Erythroblast (primary cell): ENCODE measurements around the gene RAC3.

Experiments
- DNase-seq, 2 experiments: peaks; one replicate each; lab custom pipeline; 2025; lab: John Stamatoyannopoulos, UW
- GATA1 ChIP-seq: IDR thresholded peaks from 2 replicates; pipeline ENCODE4 v1.6.1; 2011; ENCODE audit warnings: low read depth, mild to moderate bottlenecking, control low read depth, low read length, moderate library complexity
- POLR2A ChIP-seq: IDR thresholded peaks from 2 replicates; pipeline ENCODE4 v1.6.1; 2011; ENCODE audit warnings: mild to moderate bottlenecking, low read length

Gene RAC3

DNA sequence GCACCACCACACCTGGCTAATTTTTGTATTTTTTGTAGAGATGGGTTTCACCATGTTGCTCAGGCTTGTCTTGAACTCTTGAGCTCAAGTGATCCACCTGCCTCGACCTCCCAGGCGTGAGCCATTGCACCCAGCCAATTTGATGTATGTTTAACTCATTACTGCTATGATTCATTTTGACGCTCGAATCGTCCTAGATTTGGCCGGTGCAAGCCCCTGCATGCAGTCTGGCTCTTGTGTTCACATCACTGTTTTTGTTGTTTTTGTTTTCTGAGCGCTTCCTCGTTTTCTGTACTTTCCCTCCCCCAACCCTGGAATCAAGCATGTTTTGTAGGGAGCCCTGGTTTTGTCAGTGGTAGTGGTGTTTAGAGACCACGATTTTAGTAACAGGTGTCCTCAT lies 42.0 kb downstream of the RAC3 start:
- DNase-seq = no peak
- TF ChIP-seq GATA1 = no peak
- no peak for TF ChIP-seq POLR2A

DNA sequence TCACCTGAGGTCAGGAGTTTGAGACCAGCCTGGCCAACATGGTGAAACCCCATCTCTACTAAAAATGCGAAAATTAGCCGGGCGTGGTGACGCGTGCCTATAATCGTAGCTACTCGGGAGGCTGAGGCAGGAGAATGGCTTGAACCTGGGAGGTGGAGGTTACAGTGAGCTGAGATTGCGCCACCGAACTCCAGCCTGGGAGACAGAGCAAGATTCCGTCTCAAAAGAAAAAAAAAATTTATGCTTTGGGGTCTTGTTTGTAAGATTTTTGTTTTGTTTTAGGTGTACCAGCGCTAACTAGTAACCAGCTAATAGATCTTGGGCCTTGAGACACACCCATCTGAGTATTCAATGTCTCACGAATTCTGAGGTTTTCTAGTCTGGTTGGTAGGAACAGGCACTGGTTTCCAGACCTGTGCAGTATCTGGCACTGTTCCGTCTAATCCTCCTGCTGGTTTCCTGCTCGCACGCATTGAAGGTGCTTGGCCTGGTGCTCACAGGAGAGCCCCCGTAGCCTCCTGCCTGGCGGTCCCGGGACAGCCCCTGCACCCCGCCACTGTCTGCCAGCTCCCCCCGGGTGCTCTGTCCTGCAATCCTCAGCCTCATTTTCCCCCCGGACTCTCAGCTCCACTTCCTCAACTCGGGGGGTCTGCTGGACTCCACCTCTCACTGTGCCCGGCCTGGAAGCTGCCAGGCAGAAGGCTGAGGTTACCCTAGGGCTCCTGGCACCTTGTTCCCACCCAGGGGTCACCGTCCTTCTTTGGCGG lies 44.7 kb downstream of the RAC3 start:
- TF ChIP-seq POLR2A (no peak), GATA1 (no peak)
- no peak for DNase-seq

DNA sequence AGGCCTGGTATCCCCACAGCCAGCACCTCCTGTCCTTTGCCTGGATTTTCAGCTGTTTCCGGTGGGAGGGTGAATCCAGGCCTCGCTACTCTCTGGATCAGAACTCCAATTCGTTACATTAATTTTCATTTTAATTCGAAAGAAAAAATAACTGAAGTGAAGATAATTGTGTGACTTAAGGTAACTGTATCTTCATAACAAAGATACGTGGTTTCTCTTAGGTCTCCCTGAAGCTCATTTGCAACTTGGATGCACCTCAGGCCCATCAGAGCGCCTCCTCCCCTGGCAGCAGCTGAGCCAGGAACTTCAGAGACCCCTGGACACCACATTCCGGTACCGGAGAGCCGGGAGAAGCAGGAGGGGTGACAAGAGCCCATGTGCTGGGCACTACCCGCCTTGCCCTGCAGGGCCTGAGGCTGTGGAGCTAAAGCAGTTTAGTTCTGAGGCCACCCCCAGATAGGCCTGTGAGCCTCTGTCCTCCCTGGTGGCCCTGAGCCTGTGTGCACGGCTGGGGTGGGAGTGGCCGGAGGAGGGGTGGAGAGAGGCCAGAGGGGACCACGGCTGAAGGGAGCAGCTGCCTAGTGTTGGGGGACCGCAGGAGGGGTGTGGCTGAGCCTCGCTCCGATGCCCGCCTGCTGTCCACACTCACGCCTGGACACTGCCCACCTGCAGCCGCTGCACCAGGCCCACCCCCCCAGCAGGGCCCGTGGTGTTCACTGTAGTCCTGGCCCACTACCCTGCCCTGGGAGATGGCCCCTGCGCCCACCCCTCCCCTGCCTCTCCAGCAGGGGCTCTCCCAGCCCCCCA lies 45.5 kb downstream of the RAC3 start:
- no peak for TF ChIP-seq POLR2A
- TF ChIP-seq GATA1 = no peak

DNA sequence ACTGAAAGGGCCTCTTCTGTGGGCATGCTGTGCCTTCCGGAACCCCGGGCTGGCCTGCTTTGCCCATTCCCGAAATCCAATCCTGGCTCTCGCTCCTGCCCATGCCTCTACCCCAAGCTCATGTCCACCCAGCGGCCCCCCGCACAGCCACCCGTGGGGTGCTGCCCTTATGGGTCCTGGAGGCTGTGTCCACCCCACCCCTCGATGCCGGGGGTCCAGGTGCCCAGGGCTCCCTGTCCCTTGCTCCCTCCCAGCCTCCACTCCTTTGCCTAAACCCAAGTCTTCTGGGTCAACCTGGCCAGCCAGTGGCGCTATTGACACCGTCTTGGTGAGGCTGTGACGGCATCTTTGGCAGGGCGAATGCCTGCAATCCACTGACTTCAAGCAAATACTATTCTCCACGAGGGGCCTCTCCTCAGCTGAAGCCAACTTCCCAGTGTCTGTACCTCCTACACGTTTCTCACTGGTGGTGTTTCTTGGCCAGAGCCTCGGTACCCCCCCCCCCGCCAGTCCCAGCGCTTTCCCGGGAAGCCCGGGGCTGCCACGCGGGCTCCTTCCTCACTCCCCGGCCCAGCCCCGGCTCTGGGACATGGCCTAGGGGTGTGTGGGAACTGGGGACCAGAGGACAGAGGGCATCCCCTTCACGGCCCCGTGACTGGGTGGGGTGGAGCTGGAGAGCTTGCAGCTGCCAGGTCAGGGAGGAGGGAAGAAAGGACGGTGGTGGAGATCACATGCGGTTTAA lies 46.3 kb downstream of the RAC3 start:
- DNase-seq = no peak
- TF ChIP-seq POLR2A = no peak
- no peak for TF ChIP-seq GATA1

More for the DNA sequence above, 45.5 kb downstream of the RAC3 start:
- no peak for DNase-seq

DNA sequence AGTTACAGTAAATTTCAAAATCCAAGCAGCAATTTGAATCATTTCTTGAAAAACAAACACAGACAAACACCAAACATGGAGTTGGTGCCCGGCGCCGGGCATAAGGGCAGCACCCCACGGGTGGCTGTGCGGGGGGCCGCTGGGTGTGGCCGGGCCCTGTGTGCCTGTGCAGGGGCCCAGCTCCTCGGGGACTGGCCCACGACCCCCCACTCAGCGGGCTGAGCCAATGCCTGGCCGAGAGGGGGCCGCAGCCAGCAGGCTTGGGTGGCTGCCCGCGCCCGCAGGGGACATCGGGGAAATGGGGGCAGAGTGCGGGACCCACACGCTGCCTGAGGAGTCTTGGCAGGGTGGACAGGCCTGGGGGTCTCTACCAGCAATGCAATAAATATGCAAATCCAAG lies 47.0 kb downstream of the RAC3 start:
- no peak for DNase-seq
- TF ChIP-seq POLR2A (no peak), GATA1 (no peak)

DNA sequence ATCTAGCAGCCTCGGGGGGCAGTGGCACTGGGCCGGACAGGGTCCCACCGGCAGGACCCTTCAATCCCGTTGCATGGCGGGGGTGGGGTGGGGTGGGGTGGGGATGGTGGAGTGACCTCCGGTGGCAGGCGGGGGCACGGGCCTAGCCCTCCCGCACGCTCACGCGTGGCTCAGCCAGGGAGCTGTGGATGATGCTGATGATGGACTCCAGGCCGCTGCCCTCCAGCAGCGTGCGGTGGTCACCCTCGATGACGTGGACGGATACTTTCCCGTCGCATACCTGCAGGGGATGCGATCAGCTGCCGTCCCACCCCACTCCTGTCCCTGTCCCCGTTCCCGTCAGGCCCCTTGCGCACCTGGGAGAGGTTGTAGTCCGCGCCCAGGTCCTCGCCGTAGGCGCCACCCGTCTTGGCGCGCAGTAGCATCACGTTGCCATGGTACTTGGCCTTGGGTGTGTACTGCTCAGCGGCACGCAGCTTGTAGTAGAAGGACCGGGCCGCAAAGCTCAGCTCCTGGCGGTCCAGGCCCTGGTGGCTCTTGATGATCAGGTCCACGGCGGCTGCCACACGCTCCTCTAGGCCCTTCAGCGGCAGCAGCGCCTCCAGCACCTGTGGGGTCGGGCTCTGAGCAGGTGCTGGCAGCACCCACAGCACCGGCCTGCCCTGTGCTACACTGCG lies 47.7 kb downstream of the RAC3 start:
- no peak for DNase-seq
- no peak for TF ChIP-seq GATA1

DNA sequence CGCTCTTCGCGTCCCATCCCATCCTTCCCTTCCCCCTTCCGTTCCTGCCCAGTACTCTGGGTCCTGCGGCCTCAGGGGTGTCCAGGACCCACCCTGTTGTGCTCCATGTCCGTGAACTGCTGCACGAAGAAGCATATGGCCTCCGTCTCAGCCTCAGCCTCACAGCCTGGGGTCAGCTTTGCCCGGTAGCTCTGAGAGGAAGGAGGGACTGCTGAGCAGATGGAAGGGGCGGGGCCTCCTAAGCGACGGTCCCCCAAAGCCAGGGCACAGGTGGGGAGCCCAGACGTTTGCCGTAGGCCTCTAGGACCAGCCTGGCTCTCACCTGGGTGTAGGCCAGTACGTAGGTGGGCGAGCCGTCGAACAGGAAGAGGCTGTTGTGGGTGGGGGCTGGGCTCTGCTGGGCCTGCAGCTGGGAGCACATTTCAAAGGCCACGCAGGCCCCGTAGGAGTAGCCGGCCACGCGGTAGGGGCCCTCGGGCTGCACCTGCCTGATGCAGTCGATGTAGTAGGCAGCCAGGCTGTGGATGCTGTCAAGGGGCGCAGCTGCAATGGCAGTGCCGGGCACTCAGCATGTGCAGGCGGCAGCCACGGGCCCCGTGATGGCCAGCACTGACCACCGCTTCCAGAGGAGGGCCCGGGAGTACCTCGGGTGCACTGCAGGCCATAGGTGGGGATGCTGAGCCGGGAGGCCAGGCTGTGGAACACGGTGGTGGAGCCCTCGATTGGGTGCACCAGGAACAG lies 48.7 kb downstream of the RAC3 start:
- TF ChIP-seq POLR2A (no peak), GATA1 (no peak)
- DNase-seq = no peak

DNA sequence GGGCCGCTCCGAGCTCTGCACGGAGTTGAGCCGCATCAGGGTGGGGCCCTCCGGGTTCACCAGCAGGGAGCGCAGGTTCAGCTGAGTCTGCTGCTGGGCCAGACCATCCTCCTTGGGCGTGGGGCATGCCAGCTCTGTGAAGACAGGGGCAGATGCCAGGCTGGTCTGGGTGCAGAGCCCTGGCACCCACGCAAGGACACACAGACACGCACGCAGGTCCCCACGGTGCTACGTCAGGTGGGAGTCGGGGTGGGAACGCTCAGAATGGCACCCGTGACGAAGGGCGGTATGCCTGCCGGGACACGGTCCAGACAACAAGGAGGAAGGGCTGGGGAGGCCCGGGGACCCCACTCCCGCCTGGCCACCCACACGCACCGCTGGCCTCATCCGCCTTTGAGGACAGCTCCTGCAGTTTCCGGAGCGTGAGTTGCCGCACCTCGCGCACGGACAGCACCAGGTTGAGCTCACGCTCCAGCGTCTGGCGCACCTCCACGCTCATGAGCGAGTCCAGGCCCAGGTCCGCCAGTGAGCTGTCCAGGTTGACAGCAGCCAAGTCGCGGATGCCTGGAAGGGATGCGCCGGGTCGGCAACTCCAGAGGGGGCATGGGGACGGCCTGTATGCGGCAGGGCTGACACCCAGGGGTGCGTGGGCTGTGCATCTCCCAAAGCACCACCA lies 49.4 kb downstream of the RAC3 start:
- TF ChIP-seq GATA1 (no peak), POLR2A (no peak)
- DNase-seq = no peak

DNA sequence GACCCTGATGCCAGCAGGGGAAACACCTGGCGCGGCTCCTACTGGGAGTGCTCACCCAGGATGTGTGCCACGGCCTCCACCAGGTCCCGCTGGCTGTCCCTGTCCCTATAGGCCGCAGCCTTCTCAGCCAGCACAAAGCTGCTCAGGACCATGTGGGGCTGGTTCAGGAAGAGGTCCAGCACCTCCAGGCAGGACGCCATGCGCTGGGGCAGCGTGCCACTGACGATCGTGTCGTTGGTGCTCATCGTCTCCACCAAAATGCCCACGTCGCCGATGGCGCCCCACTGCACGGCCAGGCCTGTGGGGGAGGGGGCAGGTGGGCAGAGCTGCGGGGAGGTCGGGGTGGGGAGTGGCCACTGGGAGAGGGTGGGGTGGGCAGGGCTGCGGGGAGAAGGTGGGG lies 50.1 kb downstream of the RAC3 start:
- no peak for TF ChIP-seq GATA1
- DNase-seq = no peak

DNA sequence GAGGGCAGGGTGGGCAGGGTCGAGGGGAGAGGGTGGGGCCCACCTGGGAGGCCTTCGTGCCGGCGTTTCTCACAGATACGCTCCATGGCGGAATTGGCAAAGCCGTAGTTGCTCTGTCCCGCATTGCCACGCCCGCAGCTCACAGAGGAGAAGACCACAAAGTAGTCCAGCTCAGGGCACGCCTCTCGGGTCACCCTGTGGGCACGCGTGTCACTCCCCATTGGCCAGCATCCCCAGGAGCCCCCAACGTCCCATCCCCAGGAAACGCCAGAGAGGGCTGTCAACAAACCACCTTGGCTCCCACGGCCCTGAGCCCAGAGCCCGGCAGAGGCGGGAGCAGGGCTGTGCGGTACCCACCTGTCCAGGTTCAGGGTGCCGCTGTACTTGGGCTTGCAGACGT lies 50.5 kb downstream of the RAC3 start:
- DNase-seq = no peak
- TF ChIP-seq POLR2A = no peak
- TF ChIP-seq GATA1 = no peak

DNA sequence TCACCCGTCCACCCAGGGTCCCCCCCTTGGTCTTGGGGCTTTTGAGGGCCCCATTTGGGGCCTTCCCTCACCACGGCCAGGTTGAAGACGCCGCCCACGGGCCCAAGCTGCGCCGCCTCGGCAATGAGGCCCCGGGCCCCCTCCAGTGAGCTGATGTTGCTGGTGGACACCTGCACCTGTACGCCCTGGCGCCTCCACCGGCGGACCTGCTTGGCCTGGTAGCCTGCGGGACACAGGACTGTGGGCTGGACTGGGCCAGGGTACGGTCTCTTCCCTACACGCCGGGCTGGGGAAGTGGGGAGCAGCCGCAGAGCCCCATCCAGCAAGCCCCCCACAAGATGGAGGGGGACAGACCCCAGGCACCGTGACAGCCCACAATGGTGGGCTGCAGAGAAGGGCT lies 51.0 kb downstream of the RAC3 start:
- DNase-seq = no peak
- TF ChIP-seq GATA1 (no peak), POLR2A (no peak)

DNA sequence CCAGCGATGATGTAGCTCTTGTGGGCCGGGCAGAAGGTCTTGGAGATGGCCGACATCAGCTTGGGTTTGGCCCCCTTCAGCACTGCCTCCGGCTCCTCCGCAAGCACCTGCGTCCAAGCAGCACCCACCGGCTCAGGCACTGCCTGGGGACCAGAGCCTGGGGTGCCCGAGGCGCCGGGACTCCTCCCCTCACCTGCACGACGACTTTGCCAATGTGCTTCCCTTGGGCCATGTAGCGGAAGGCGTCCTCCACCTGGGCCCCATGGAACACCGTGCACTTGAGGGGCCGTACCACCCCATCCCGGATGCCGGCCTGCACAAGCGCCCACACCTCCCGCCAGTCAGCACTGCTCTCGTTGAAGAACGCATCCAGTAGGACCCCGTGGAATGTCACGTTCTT lies 51.5 kb downstream of the RAC3 start:
- no peak for DNase-seq
- TF ChIP-seq GATA1 (no peak), POLR2A (no peak)
